HS-5 (cell line): ENCODE data around the gene UQCC5.

Source experiments
- DNase-seq: peaks from one replicate; pipeline ENCODE4 v3.0.0-alpha.2; 2012; ENCODE audit warnings: low read depth

The UQCC5 gene

GRCh38 chr3:52534281-52535183, 1.9 kb upstream of the UQCC5 start:
- no peak for DNase-seq

DNA sequence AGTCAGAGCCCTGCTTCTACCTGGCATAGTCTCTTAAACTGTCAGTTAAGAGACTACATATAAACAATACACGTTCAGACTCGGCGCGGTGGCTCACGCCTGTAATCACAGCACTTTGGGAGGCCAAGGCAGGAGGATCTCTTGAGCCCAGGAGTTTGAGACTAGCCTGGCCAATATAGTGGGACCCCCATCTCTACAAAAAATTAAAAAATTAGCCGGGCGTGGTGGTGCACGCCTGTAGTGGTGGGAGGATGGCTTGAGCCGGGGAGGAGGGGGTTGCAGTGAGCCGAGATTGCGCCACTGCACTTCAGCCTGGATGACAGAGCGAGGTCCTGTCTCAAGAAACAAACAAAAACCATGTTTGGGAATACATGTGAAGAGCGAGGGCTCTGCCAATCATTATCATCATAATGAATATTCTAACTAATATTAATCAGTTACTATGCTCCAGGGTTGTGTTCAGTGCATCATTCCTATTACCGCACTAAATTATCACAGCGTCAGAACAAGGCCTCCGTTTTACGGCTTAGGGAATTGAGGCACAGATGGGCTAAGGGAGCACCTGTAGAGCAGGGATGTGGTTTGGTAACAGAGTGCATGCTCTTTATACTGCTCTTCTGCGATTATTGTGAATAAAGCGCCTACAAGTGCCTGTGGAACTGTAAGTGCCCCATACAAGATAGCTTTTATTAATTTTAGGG, 844 bp upstream of the UQCC5 start:
- no peak for DNase-seq

DNA sequence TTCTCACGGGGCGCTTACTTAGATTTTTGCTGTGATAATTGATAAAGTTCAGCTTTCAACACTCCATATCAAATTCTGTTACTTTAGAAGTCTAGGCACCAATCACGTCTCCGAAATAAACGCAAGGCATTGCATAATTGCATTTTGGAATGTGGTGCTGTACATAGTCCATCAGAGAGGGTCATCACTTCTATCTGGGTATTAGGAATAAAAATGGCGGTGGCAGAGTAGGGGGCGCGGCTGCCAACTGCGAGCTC, 365 bp upstream of the UQCC5 start:
- no peak for DNase-seq

GRCh38 chr3:52537165-52537620, 788 bp downstream of the UQCC5 start:
- DNase-seq, result no peak

DNA sequence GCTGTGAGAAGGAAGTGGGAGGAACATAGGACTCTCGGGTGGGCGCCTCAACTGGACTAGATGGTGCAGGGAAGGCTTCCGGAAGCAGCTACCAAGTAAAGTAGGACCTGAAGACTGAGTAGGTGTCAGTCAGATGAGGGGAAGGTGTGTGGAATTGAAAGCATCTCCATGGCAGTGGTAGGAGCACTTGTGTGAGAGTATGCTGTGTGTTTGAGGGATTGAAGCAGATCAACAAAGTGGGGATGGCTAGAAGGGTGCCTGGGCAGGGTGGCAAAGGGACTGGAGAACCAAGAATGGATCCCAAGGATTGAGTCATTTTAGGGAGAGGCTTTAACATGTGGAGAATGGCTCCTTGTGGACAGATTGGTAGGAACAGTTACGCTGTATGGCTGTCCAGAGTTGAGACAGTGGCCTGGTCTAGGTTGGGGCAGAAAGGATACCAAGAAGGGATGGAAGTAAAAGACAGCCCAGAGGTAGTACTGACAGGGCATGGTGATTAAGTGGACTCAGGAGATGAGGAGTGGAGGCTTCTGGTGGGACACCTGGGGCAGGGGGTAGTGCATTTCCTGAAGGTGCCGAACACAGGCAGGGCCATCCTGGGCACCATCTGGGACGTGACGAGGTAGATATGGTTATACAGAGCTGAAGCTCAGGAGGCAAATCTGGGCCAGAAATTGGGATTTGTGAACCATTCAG, 1.5 kb downstream of the UQCC5 start:
- no peak for DNase-seq

DNA sequence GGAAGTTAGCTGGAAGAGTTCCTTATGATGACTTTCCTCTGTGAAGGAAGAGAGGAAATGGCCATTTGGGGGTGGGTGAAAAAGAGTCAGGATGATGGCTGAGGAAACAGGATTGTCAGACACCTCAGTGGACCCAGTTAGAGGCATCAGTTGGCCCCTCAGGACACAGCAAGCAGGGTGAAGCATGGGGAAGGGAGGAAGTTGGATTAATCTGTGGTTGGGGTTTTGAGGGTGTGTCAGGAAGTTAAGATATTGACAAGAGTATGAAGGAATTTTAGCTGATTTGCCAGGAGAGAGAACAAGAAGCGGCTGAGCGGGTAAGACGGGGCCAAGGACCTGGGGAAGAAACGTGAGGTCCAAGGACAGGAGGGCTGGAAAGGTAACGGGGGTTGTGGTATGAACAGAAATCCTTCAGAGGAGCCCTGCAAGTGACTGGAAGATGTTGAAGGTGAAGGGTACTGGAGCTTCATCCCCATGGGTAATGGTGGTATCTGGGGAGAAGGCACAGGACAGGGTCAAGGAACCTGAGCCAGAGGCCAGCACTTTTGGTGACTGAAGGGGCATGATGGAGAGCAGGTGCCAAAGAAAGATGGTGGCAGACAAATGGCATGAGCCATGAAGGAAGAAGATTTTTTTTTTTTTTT, 2.7 kb downstream of the UQCC5 start:
- DNase-seq, result no peak

DNA sequence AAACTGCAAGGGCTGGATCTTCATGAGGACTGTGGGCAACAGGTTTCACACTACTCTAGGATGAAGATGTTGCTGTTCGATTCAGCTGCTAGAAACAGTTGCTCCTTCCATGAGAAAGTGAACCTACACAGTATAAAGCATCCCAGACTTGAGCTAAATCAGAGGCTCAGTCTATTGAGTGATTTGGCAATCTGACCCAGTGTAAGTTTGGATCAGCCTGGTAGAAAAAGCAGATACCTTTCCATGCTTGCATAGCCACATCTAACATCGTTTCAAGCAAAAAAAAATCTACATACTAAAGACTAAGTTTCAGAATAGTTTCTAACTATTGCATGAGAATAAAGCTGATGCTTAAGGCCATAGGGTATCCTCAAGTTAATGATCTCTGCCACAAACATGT, 4.6 kb downstream of the UQCC5 start:
- no peak for DNase-seq

- no peak for DNase-seq
These were observed 8.5 kb downstream of the UQCC5 start for GRCh38 chr3:52544937-52545336.

GRCh38 chr3:52546111-52546901, 9.9 kb downstream of the UQCC5 start:
- no peak for DNase-seq

- DNase-seq, result no peak
These were observed 10.7 kb downstream of the UQCC5 start for GRCh38 chr3:52547143-52547542.

DNA sequence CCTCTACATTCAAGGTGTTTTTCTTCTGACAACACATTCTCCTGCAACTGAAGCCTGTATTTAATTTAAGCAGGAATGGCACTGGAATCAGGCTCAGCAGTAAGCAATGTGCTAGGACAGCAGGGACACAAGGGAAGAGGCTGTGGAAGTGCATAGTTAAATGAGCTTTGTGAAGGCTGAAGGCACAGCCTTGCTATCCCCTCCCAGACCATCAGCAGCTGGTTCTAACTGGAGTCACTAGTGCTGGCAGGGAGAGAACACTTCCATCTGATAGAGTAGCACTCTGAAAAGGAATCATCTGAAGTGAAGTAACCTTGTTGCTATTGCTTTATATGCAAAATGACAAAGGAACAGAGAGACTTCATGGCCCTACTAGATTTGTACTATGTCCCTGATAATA, 14.7 kb downstream of the UQCC5 start:
- no peak for DNase-seq

DNA sequence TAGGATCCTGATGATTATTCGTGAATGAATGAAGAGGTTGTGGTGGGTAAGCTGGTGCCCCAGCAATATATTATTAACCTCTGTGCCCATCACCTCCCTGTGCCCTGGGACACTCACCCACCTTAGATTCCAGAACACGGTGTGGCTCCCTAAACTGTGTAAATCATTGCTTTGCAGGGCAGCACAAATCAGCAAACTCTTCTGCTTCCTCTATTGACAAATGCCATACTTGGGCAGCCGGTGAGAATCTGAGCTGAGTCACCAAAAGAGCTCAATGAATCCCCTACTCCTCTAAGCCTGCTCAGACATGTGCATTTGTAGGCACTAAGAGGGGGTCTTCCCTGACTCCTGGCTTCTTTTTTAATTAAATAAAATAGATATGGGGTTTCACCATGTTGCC, 15.7 kb downstream of the UQCC5 start:
- DNase-seq, result no peak

GRCh38 chr3:52554026-52554755, 17.8 kb downstream of the UQCC5 start:
- no peak for DNase-seq

DNA sequence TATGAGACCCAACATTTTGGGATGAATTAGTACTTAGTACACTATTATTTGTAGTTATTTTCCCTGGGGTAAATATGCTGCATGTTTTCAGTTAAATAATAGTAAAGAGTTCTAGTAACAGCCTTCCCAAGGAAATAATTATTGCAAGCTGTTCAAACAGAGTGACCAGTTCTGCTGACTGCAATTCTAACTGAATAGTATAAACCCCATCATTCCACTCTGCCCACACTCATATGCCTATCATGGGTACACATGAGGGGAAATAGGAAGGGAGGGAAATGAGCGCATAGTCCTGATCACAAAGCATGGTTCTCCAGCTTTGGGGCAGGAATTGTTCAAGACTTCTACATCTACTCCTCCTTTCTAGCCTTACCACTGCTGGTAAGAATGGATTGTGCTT, 18.7 kb downstream of the UQCC5 start:
- DNase-seq, result no peak

DNA sequence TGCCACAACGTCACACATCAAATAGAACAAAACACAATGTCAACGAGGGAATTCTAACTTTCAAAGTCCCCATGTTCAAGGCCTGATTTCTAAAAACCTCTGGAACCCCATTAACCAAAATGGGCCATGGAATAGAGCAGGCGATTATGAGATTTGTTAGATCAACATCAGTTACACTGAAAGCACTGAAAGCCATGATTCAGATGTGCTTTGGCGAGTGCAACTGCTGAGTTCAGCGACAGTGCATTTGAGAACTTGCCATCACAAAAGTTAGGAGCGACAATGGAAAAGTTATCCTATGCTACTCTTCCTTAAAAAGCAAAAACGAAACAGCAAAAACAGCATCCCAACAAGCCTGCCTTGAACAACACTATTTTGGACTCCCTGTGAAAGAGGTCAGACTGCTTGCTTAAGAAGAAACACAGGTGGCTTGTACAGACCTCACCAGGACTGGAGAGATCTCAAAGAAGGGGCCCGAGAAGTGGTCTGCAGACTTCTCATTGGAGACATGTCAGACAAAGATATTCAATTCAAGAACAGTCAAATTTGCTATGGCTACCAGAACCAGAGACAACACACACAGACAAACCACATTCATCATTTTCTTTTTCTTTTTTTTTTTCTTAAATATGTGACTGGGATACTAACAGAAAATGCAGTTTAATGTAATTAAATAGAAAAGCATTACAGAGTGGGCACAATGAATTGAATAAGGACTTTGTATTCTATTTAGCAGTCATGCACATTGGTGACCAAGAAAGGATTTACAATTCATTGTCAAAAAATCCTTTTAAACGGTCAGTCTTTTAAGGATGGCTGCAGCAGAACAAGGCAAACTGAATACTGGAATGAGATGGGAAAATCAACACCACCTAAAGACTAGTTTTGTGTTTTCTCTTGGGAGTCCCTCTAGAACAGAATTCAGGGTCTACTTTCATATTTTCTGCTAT, 20.9 kb downstream of the UQCC5 start:
- no peak for DNase-seq

- no peak for DNase-seq
These were observed 22.0 kb downstream of the UQCC5 start for GRCh38 chr3:52558436-52558835.

DNA sequence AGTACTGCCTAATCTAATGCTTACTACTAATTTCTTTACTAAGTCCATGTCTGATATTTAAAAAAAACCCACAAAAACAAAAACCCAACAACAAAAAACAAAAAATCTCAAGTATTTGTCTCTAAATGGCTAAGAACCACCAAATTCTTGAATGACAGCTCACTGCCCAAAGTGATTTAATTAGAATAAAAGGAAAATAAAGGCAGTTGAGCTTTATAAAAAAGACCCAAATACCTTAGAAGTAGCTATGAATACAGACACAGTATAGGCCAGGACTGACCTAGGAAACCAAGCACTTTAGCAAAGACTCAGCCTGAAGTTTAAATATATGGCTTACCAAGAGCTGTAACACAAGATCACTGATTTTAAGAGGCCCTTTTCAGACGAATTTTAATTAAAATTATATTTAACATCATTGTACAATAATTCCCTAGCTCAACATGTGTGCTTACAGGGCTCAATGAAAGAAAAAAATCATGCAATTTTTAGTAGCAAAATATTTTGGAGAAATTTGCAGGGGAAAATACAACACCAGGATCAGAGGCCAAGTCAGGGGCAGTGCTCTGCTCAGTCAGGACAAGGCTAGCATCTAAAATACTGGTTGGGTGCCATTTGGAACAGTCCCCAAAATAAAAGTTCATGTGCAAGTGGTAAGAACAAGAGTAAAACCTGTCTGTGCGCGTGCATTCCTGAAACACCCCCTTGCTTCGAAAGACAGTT, 24.8 kb downstream of the UQCC5 start:
- DNase-seq, result no peak

DNA sequence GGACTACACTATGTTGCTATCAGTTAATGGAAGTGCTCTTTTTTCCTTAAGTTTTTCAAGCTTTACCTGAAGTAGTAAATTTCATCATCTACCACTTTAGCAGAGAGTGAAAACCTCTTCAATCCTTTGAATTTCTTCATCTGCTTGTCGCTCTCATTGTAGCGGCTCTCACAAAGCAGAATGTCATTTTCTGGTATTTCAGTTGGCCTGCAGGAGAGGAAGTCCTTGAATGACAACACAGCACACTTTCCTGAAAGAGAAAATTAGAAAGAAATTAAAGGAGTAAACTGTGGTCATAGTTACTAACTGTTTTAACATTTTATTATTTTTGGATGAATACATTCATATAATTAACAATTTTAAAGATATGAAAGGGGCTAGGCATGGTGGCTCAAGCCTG, 27.6 kb downstream of the UQCC5 start:
- no peak for DNase-seq

DNA sequence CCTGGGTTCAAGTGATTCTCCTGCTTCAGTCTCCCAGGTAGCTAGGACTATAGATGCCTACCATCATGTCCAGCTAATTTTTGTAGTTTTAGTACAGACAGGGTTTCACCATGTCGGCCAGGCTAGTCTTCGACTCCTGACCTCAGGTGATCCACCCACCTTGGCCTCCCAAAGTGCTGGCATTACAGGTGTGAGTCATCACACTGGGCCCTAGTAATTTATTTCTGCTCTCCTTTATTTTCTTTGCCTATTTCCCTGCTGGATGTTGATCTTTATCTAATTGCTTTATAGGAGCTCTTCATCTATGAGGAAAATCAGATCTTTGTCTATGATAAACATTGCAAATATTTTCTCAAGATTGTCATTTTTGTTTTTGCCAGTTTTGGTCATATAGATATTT, 31.7 kb downstream of the UQCC5 start:
- DNase-seq, result no peak
